Bronchial epithelial cell (primary cell): ENCODE measurements around the gene IL7R. TPM values are rescaled to one million over a fixed set of nuclear protein-coding genes. Genes with fewer than 3 reads are reported as not detected.
"Not testable (repeated sequence)": the region's sequence is repeated elsewhere in the genome, so short reads cannot be mapped to it uniquely, and the experiment has no call there.

ENCODE experiments used
- DNase-seq: peaks from one replicate; pipeline ENCODE4 v3.0.0-alpha.2; 2010; ENCODE audit warnings: low read depth
- FAIRE-seq: peaks from 2 replicates; lab custom pipeline; 2011; peaks lifted over from hg19 to GRCh38; lab: Jason Lieb, UNC
- H3K27me3 ChIP-seq: 2 replicates; pipeline ENCODE4 v1.5.1; 2011; ENCODE audit warnings: low read length; ENCODE audit not compliant: control insufficient read depth, insufficient read depth
- H3K36me3 ChIP-seq: 2 replicates; pipeline ENCODE4 v1.5.1; 2011; ENCODE audit warnings: low read length; ENCODE audit not compliant: control insufficient read depth, insufficient read depth
- H3K4me3 ChIP-seq: 2 replicates; pipeline ENCODE4 v1.5.1; 2011; ENCODE audit warnings: mild to moderate bottlenecking, low read depth, low read length, control low read depth
- total RNA-seq: library from RNA; depleted of rRNA; stranded (reverse); fragments of >200 nt; gene quantifications from 2 replicates; pipeline ENCODE4 v1.2.1, GENCODE V29; 2014
- TF ChIP-seq, protein P1 (sequence below): IDR thresholded peaks from 2 replicates; pipeline ENCODE4 v1.5.1; 2011; ENCODE audit warnings: mild to moderate bottlenecking, moderate library complexity, low read length, control low read depth, inconsistent platforms; ENCODE audit not compliant: insufficient read depth, severe bottlenecking

Gene IL7R
- total RNA-seq, 1 donor from 2014 or later: 0.26 TPM

DNA sequence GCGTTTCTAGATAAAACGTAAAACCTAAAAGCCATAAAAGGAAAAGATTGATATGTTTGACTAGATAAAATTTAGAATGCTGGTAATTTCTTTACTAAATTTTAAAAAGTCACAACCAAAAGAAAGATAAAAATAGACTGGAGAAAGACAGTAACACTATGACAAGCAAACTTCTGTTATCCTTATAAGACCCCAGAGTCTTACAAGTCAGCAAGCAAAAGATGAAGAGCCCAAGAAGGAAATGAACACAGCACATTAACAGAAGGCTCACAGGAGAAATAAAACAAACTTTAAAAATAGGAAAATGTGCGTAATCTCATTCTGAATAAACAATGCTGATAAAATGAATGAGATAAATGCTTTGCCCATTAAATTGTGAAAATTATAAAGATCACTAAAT, 29.7 kb downstream of the IL7R start:
- TF ChIP-seq, protein P1, sequence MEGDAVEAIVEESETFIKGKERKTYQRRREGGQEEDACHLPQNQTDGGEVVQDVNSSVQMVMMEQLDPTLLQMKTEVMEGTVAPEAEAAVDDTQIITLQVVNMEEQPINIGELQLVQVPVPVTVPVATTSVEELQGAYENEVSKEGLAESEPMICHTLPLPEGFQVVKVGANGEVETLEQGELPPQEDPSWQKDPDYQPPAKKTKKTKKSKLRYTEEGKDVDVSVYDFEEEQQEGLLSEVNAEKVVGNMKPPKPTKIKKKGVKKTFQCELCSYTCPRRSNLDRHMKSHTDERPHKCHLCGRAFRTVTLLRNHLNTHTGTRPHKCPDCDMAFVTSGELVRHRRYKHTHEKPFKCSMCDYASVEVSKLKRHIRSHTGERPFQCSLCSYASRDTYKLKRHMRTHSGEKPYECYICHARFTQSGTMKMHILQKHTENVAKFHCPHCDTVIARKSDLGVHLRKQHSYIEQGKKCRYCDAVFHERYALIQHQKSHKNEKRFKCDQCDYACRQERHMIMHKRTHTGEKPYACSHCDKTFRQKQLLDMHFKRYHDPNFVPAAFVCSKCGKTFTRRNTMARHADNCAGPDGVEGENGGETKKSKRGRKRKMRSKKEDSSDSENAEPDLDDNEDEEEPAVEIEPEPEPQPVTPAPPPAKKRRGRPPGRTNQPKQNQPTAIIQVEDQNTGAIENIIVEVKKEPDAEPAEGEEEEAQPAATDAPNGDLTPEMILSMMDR: no peak
- Histone ChIP-seq H3K4me3 (no peak overlapping the region), H3K36me3 (no peaks in the 10 kb centered on the region), H3K27me3 (no peaks in the 10 kb centered on the region)
- DNase-seq: no peak
- no peak for FAIRE-seq

- Histone ChIP-seq H3K36me3 (no peaks in the 10 kb centered on the region), H3K27me3 (no peaks in the 10 kb centered on the region), H3K4me3 (no peak overlapping the region)
- TF ChIP-seq, protein P1: no peak
- no peak for FAIRE-seq
- no peak for DNase-seq
Observed at GRCh38 chr5:35887321-35888100, 30.8 kb downstream of the IL7R start.

DNA sequence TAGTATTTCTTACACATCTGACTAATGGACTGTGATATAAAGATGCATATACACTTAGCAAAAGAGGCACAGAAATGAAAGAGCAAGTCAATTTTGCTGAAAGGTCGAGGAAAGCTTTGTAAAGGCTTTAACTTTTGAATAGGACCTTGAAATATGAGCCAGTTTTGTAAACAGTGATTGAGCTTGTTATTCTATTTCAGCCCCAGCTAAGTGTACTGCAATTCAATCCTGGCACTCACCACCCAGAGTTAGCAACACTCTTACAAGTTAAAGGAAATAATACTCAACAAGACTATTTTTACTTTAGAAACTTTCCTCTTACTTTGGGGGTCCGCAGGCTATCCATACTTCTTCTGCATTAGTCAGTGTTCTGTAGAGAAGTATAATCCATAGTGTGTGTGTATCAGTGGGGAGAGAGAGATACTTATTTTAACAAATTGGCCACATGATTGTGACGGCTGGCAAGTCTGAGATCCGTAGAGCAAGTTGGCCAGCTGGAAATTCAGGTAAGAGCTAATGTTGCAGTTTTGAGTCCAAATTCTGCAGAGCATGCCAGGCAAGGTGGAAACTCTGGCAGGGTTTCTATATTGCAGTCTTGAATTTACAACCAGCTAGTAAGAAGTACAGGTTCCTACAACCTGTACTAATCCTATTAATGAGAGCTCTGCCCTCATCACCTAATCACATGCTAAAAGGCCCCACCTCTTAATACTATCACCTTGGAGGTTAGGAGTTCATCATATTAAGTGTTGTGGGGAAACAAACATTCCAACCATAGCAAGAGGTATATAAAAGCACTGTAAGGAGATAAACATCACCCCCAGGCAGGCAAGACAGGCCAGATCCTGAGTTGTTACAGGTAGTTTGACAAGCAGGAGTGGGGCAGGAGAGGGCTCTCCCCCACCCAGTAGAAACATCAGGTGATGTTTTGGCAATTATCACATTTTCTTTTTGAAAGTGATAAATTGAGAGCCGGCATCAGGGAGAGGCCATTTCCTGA, 33.6 kb downstream of the IL7R start:
- TF ChIP-seq, protein P1: no peak
- DNase-seq: no peak
- H3K4me3 ChIP-seq: no peak overlapping the region
- no peaks in the 10 kb centered on the region for H3K36me3 ChIP-seq
- FAIRE-seq: no peak
- no peaks in the 10 kb centered on the region for H3K27me3 ChIP-seq

GRCh38 chr5:35892799-35893198, 36.1 kb downstream of the IL7R start:
- H3K4me3 ChIP-seq, H3K27me3 ChIP-seq, H3K36me3 ChIP-seq, DNase-seq, FAIRE-seq: not testable (repeated sequence)

DNA sequence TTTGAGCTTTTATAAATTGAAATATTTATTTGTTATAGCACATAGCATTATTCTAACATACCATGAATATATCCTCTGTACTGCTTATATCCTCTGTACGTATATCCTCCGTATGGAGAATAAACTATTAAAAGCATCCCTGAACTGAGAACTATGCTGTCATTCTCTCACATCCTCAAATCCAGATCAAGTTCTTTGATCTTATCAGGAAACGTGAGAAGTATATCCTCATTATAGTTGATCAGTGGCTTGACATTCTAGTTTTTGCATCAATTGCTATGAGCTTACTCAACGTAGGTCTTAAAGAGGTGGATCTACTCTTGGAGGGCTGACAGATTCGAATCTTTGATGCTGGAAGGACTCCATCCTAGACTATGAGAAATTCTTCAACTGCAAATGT, 37.4 kb downstream of the IL7R start:
- TF ChIP-seq, protein P1: no peak
- DNase-seq (no peak), FAIRE-seq (no peak)
- Histone ChIP-seq H3K4me3 (no peak overlapping the region), H3K27me3 (no peaks in the 10 kb centered on the region), H3K36me3 (no peaks in the 10 kb centered on the region)

GRCh38 chr5:35898952-35899660, 42.4 kb downstream of the IL7R start:
- Histone ChIP-seq H3K4me3 (no peak overlapping the region), H3K27me3 (no peaks in the 10 kb centered on the region), H3K36me3 (no peaks in the 10 kb centered on the region)
- DNase-seq: no peak
- FAIRE-seq: no peak
- TF ChIP-seq, protein P1: no peak
